ENCODE data around the gene COL25A1.

COL25A1 gene

DNA sequence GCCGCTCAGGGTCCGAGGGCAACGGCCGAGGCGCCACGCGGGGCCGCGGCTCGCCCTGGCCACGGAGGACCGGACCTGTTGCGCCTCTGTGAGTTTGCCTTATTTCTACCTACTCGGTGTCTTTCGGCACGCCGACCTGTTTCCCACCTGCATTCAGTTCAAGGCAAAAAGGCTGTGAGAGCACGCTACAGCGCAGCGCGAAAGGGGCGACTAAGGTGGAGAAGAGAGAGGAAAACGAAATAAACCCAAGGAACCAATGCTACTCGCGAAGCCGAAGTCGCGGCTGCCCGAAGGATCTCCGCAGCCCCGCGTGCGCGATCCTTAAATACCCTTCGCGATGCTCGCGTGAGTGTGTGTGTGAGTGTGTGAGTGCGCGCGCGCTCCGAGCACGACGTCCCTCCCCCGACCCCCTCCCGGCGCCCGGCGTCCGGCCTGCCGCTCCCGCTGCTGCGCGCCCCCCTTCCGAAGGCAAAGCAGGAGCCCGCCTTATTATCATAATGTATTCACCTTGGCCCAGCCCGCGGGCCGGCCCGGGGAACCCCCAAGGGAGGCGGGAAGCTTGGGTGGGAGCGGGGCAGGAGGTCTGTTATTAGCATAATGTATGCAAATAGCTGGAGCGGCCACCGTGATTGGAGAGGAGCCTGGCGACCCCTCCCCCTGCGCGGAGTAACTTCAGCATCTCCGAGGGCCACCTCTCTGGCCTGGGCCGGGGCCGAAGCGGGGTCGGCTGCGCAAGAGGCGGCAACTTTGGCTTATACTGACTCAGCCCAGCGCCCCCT is at the start of gene COL25A1:
TSS of gene COL25A1 (minus strand) at position 298 of the 779 bp plus-strand sequence.
- DNase-seq, result no peak

DNA sequence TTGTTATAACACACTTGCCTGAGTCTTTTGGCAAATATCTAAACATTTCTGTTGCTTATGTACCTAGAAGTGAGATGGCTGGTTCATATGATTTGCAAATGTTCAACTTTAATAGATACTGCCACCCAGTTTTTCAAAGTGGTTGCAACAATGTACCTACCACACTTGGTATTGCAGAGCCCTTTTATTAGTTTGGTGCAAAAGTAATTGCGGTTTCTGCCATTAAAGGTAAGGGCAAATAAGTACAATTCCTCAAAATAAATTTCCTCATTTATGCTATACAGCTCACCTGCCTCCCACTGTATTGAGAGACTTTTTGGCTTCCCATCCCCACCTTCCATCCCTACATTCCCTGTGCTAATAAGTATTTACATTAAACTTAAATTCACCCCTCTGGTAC is 47.7 kb upstream of the COL25A1 start:
- DNase-seq, result no peak

GRCh38 chr4:109334129-109335105 is 32.0 kb upstream of the COL25A1 start:
- DNase-seq, result no peak

DNA sequence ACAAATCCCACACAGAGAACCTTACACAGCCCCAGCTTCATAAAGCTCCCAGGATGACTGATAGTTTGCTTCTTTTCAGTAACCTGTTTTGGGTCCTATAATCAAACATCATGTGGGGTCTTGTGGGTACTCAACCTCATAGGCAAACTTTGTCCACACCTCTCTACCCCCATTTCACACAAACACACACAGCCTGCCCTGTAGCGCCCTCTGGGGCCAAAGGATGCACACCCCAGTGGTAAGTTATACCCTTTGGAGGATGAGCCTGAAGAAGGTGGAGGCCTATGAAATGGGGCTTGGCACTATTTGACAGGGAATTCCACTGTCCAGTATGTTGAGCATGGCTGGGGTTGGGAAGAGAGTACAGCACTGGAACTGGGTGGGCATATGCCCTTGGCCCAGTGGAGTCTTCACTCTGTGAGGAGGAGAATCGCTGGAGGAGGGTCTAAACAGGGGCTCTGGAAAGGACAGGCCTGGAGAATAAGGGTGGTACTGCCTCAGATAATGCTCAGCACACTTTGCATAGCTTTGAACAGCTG is 30.5 kb upstream of the COL25A1 start:
- no peak for DNase-seq

GRCh38 chr4:109327641-109328040 is 25.2 kb upstream of the COL25A1 start:
- no peak for DNase-seq

GRCh38 chr4:109325698-109326097 is 23.2 kb upstream of the COL25A1 start:
- DNase-seq, result no peak

GRCh38 chr4:109323348-109323747 is 20.9 kb upstream of the COL25A1 start:
- DNase-seq, result no peak

- DNase-seq, result no peak
Measured at GRCh38 chr4:109321232-109321631, 18.8 kb upstream of the COL25A1 start.

- no peak for DNase-seq
Measured at GRCh38 chr4:109319684-109320083, 17.2 kb upstream of the COL25A1 start.

- DNase-seq, result no peak
Measured at GRCh38 chr4:109319156-109319555, 16.7 kb upstream of the COL25A1 start.

DNA sequence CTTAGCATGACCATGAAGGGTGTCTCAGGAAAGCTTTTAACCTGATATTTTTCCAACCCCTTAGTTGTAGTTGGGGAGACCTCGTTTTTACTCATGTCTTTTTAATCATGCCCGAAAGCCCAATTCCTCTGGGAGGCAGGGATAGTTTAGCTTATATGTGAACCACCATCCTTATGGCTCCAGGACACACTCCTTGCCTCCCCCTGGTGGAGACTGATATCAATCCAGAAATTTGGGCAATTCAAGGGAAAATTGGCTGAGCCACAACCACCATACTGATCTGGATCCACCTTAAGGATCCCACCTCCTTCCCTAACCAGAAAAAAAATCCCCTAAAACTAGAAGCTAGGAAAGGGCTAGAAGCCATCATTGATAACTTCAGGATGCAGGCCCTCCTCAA is 13.4 kb upstream of the COL25A1 start:
- DNase-seq, result no peak

GRCh38 chr4:109315341-109315740 is 12.9 kb upstream of the COL25A1 start:
- DNase-seq, result no peak

DNA sequence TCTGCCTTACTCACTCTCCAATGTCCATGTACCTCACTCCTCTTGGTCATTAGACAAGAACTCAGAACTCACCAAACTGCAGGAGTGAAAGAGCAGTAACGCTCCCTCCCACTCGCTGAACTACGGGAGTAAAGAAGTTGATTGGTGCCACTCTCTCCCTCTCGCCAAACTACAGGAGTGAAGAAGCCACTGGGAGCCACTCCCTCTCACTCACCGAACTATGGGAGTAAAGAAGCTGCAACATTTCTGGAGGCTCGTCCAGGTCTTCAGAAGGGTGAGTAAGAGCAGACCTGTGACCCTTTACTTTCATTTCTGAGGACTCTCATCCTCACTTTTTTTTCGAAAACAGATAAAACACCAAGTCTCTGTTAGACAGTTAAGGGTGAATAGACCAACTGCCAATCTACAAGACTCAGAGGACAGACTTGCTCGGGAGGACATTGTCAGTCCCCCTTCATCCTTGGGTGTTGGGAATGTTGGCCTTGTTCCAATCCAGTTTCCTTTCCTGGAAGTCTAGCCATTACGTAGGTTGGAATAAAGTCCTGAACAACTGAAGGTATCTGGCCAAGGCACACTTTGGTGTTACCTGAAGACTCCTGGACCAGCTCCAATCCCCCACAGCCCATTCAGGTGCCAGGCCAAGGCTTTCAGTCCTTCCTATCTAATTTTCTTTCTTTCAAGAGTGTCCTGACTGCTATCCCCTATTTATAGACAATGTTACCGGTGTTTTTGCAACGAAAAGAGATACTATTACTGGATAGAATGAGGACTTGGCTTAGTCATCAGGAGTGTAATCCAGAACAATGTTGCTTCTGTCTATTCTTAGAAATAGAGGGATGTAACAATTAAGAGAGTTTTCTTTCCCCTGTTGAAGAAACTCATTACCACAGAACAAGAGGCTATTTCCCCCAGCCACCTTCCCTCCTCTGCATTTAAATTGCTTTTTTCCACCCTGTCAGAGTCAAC is 11.0 kb upstream of the COL25A1 start:
- DNase-seq, result no peak

GRCh38 chr4:109303140-109303496 is 660 bp upstream of the COL25A1 start:
- no peak for DNase-seq

DNA sequence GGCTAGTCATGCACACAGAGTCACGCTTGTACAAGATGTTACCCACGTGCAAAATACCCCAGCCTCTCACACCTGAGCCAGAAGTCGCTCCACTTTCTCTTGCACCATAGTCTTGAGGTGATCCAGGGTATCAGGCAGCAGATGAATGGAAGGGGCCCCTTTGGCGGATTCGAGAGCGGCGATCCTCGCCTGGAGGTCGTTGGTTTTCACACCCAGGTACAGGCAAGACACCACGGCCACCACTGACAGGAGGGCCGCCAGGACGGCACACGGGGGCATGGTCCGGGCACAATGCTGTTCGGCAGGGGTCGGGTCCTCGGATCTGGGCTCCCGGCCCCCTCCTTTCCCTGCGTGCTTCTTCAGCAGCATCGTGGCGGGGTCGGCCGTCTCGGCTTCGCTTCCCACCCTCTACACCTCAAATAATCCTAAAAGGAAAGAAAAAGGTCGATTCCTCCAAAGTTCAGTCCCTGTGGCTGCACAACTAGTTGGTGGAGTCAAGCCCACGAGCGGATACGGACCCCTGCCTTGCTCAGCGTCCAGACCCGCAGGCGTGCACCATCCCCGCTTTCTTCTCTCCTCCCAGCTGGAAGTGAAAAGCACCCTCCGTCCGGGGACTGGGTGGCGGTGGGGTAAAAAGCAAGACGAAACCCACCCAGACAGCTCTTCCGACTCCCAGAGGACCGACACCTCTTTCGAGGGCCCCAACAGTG is 652 bp downstream of the COL25A1 start:
- no peak for DNase-seq

- DNase-seq, result no peak
Measured at GRCh38 chr4:109298279-109299010, 4.0 kb downstream of the COL25A1 start.

- no peak for DNase-seq
Measured at GRCh38 chr4:109296527-109296926, 5.9 kb downstream of the COL25A1 start.

GRCh38 chr4:109295081-109295480 is 7.4 kb downstream of the COL25A1 start:
- DNase-seq, result no peak

GRCh38 chr4:109294468-109295020 is 7.9 kb downstream of the COL25A1 start:
- DNase-seq, result no peak

DNA sequence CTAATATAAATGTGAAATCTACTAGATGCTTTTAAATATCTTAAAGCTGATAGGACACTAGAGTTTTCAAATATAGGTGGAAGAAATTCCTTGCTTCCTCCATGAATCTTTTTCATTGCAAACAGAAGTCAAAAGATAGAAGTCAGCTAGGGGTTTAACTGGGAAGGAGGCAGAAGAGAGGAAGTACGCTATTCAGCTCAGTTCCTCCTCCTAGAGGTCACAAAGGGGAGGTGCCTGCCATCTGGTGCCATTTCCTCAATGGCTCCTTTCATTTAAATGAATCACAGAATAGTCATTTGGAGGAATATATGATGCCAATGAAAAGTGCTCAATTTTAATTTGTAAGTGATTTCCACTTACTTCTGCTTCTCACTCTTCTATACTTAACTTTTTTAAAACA is 8.5 kb downstream of the COL25A1 start:
- no peak for DNase-seq

All from NCI-H2029 (cell line).